GM21367 (cell line): ENCODE results near the gene CCDC178.
"Not testable (repeated sequence)": the region's sequence is repeated elsewhere in the genome, so short reads cannot be mapped to it uniquely, and the experiment has no call there.

Source experiments
- ATAC-seq: cut with Tn5 transposase; IDR thresholded peaks from one replicate; pipeline ENCODE4 v1.9.1; 2021; ENCODE audit not compliant: unreplicated experiment

Gene CCDC178

GRCh38 chr18:33440060-33441043 is at the start of gene CCDC178:
Gene CCDC178, minus strand, starts transcription at chr18:33440721. Its CDS starts 28,633 bp downstream, at chr18:33412088.
- no peak for ATAC-seq

GRCh38 chr18:33483908-33484307 is 43.4 kb upstream of the CCDC178 start:
- ATAC-seq: no peak

GRCh38 chr18:33472509-33472908 is 32.0 kb upstream of the CCDC178 start:
- ATAC-seq: no peak

- ATAC-seq: no peak
Measured at GRCh38 chr18:33470216-33470615, 29.7 kb upstream of the CCDC178 start.

- no peak for ATAC-seq
Measured at GRCh38 chr18:33469699-33470098, 29.2 kb upstream of the CCDC178 start.

- no peak for ATAC-seq
Measured at GRCh38 chr18:33467531-33467930, 27.0 kb upstream of the CCDC178 start.

GRCh38 chr18:33466822-33467221 is 26.3 kb upstream of the CCDC178 start:
- ATAC-seq: no peak

GRCh38 chr18:33460681-33461080 is 20.2 kb upstream of the CCDC178 start:
- no peak for ATAC-seq

- no peak for ATAC-seq
Measured at GRCh38 chr18:33459612-33460011, 19.1 kb upstream of the CCDC178 start.

- no peak for ATAC-seq
Measured at GRCh38 chr18:33446604-33447003, 6.1 kb upstream of the CCDC178 start.

- ATAC-seq: no peak
Measured at GRCh38 chr18:33444709-33445108, 4.2 kb upstream of the CCDC178 start.

GRCh38 chr18:33432857-33433256 is 7.7 kb downstream of the CCDC178 start:
- no peak for ATAC-seq

- no peak for ATAC-seq
Measured at GRCh38 chr18:33427549-33427948, 13.0 kb downstream of the CCDC178 start.

GRCh38 chr18:33424266-33424946 is 16.1 kb downstream of the CCDC178 start:
- no peak for ATAC-seq

- no peak for ATAC-seq
Measured at GRCh38 chr18:33421225-33421624, 19.3 kb downstream of the CCDC178 start.

GRCh38 chr18:33404244-33404873 is 36.2 kb downstream of the CCDC178 start:
- no peak for ATAC-seq

- ATAC-seq: not testable (repeated sequence)
Measured at GRCh38 chr18:33398939-33399338, 41.6 kb downstream of the CCDC178 start.

- ATAC-seq: no peak
Measured at GRCh38 chr18:33375829-33376228, 64.7 kb downstream of the CCDC178 start.

- no peak for ATAC-seq
Measured at GRCh38 chr18:33372442-33372841, 68.1 kb downstream of the CCDC178 start.

GRCh38 chr18:33369711-33370449 is 70.6 kb downstream of the CCDC178 start:
- no peak for ATAC-seq

GRCh38 chr18:33356735-33357134 is 83.8 kb downstream of the CCDC178 start:
- no peak for ATAC-seq
